HepG2 (cell line): Measurements from ENCODE around the gene PPM1H. TPM values are rescaled to one million over a fixed set of nuclear protein-coding genes. Genes with fewer than 3 reads are reported as not detected.

ENCODE experiments used
- ATM ChIP-seq: fragments of 450-650 bp; IDR thresholded peaks from 2 replicates; pipeline ENCODE4 v1.7.1; 2017; ENCODE audit warnings: mild to moderate bottlenecking, borderline replicate concordance
- CERS6 ChIP-seq: sonication (generic); formaldehyde crosslinking; IDR thresholded peaks from 2 replicates; pipeline ENCODE4 v1.5.0; 2020; ENCODE audit warnings: missing genetic modification reagents
- KDM3A ChIP-seq: IDR thresholded peaks from 2 replicates; pipeline ENCODE4 v1.6.1; 2018; ENCODE audit warnings: low read depth, missing compliant biosample characterization
- KLF11 ChIP-seq: IDR thresholded peaks from 2 replicates; pipeline ENCODE4 v1.6.1; 2016; ENCODE audit warnings: missing compliant biosample characterization
- KLF15 ChIP-seq: sonication (generic); formaldehyde crosslinking; IDR thresholded peaks from 2 replicates; pipeline ENCODE4 v1.8.1; 2023; ENCODE audit warnings: borderline replicate concordance, mild to moderate bottlenecking, inconsistent platforms, missing genetic modification reagents, mixed read lengths
- KLF6 ChIP-seq: IDR thresholded peaks from 2 replicates; pipeline ENCODE4 v1.8.0; 2016; ENCODE audit warnings: missing biosample characterization, missing genetic modification reagents
- MED1 ChIP-seq: sonication (generic); formaldehyde crosslinking; IDR thresholded peaks from 2 replicates; pipeline ENCODE4 v1.4.0; 2020; ENCODE audit warnings: missing genetic modification reagents
- MYC ChIP-seq: sonication (generic); formaldehyde crosslinking; IDR thresholded peaks from 2 replicates; pipeline ENCODE4 v1.9.0; 2021; ENCODE audit warnings: missing genetic modification reagents, borderline replicate concordance
- NCOA5 ChIP-seq: sonication (generic); formaldehyde crosslinking; IDR thresholded peaks from 2 replicates; pipeline ENCODE4 v1.4.0; 2020; ENCODE audit warnings: missing genetic modification reagents
- NFKB2 ChIP-seq: sonication (generic); formaldehyde crosslinking; IDR thresholded peaks from 2 replicates; pipeline ENCODE4 v1.4.0; 2020; ENCODE audit warnings: missing genetic modification reagents, borderline replicate concordance
- NR2F1 ChIP-seq, 2 experiments: fragments of 450-650 bp in 1 of 2; formaldehyde crosslinking in 1 of 2; IDR thresholded peaks; 2 replicates each; pipeline versions ENCODE4 v1.5.0 to v1.6.1; 2016 to 2020; ENCODE audit warnings: mild to moderate bottlenecking in 1 of 2, missing compliant biosample characterization in 1 of 2, missing genetic modification reagents in 1 of 2, moderate library complexity in 1 of 2
- RNF2 ChIP-seq: fragments of 450-650 bp; conservative IDR thresholded peaks from 2 replicates; pipeline ENCODE4 v1.6.1; 2016; ENCODE audit warnings: low read depth
- SMARCC2 ChIP-seq: fragments of 450-650 bp; IDR thresholded peaks from 2 replicates; pipeline ENCODE4 v1.6.1; 2017; ENCODE audit warnings: antibody characterized with exemption, mild to moderate bottlenecking
- THAP11 ChIP-seq: IDR thresholded peaks from 2 replicates; pipeline ENCODE4 v1.6.1; 2016; ENCODE audit warnings: missing biosample characterization, missing genetic modification reagents
- TP53 ChIP-seq: sonication (generic); formaldehyde crosslinking; conservative IDR thresholded peaks from 2 replicates; pipeline ENCODE4 v1.4.0; 2020; ENCODE audit warnings: missing genetic modification reagents
- YEATS2 ChIP-seq: sonication (generic); formaldehyde crosslinking; IDR thresholded peaks from 2 replicates; pipeline ENCODE4 v1.4.0; 2020; ENCODE audit warnings: missing genetic modification reagents, borderline replicate concordance
- ZBTB25 ChIP-seq: IDR thresholded peaks from 2 replicates; pipeline ENCODE4 v1.6.1; 2018; ENCODE audit warnings: missing genetic modification reagents
- ZBTB26 ChIP-seq: IDR thresholded peaks from 2 replicates; pipeline ENCODE4 v1.6.1; 2016; ENCODE audit warnings: missing compliant biosample characterization, missing genetic modification reagents, borderline replicate concordance
- ZC3H13 ChIP-seq: sonication (generic); formaldehyde crosslinking; IDR thresholded peaks from 2 replicates; pipeline ENCODE4 v1.8.1; 2023; ENCODE audit warnings: mild to moderate bottlenecking, missing genetic modification reagents, moderate library complexity
- ZFP82 ChIP-seq: sonication (generic); formaldehyde crosslinking; IDR thresholded peaks from 2 replicates; pipeline ENCODE4 v1.5.1; 2020; ENCODE audit warnings: mild to moderate bottlenecking, missing genetic modification reagents, borderline replicate concordance
- ZNF441 ChIP-seq: sonication (generic); formaldehyde crosslinking; IDR thresholded peaks from 2 replicates; pipeline ENCODE4 v1.7.0; 2021; ENCODE audit warnings: missing genetic modification reagents, borderline replicate concordance
- ZNF468 ChIP-seq: sonication (generic); formaldehyde crosslinking; IDR thresholded peaks from 2 replicates; pipeline ENCODE4 v1.8.0; 2022; ENCODE audit warnings: mild to moderate bottlenecking, moderate library complexity, missing genetic modification reagents
- ZNF605 ChIP-seq: sonication (generic); formaldehyde crosslinking; IDR thresholded peaks from 2 replicates; pipeline ENCODE4 v1.8.0; 2022; ENCODE audit warnings: mild to moderate bottlenecking, missing genetic modification reagents
- ZNF607 ChIP-seq: sonication (generic); formaldehyde crosslinking; IDR thresholded peaks from 2 replicates; pipeline ENCODE4 v1.5.1; 2020; ENCODE audit warnings: missing genetic modification reagents, mild to moderate bottlenecking, borderline replicate concordance
- ZNF775 ChIP-seq: sonication (generic); formaldehyde crosslinking; IDR thresholded peaks from 2 replicates; pipeline ENCODE4 v1.4.0; 2020; ENCODE audit warnings: missing genetic modification reagents, mild to moderate bottlenecking, moderate library complexity, borderline replicate concordance
- polyA plus RNA-seq, 8 experiments: library from polyadenylated mRNA; depleted of rRNA in 3 of 8; stranded (reverse) in 7 of 8; unstranded in 1 of 8; fragments of >200 nt; fragmentation: Illumina TruSeq in 4 of 8; extraction: Trizol in 4 of 8; gene quantifications; 2 replicates each; pipeline versions ENCODE4 v1.2.1 to v1.2.3, GENCODE V29; 2011 to 2016; ENCODE audit warnings: low read depth in 4 of 8, missing spikeins in 1 of 8, mixed read lengths in 1 of 8; ENCODE audit not compliant: insufficient read depth in 1 of 8
- total RNA-seq, 5 experiments: library from RNA; depleted of rRNA; stranded (reverse); fragments of >200 nt; fragmentation: Illumina TruSeq; extraction: Trizol; gene quantifications; 2 replicates each; pipeline ENCODE4 v1.2.3, GENCODE V29; 2016; ENCODE audit warnings: low read depth in 1 of 5
- TF ChIP-seq, protein P1 (sequence below): sonication (generic); formaldehyde crosslinking; IDR thresholded peaks from 2 replicates; pipeline ENCODE4 v1.5.1; 2020; ENCODE audit warnings: missing genetic modification reagents, mild to moderate bottlenecking, borderline replicate concordance
- TF ChIP-seq, protein P2 (sequence below): sonication (generic); formaldehyde crosslinking; IDR thresholded peaks from 2 replicates; pipeline ENCODE4 v1.4.0; 2020; ENCODE audit warnings: mild to moderate bottlenecking, missing genetic modification reagents

Gene PPM1H
- total and polyA plus RNA-seq, 2 of the 13 experiments (the other 11 are each of a cell fraction or from before 2014, with no cell fraction given): 29.1 to 38.1 TPM

GRCh38 chr12:62928632-62929031 is 6.3 kb downstream of the PPM1H start (continued):
- TF ChIP-seq, protein P1, sequence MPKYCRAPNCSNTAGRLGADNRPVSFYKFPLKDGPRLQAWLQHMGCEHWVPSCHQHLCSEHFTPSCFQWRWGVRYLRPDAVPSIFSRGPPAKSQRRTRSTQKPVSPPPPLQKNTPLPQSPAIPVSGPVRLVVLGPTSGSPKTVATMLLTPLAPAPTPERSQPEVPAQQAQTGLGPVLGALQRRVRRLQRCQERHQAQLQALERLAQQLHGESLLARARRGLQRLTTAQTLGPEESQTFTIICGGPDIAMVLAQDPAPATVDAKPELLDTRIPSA (CRISPR knock-in tag): no peak
- TF ChIP-seq ZNF441 (CRISPR knock-in tag): no peak
- no peak for TF ChIP-seq RNF2
- TF ChIP-seq MED1 (CRISPR knock-in tag): peak; percentile 38; the same call in 1 of the 2 replicates
- no peak for TF ChIP-seq ZNF468
- no peak for TF ChIP-seq NFKB2
- no peak for TF ChIP-seq KLF15 (CRISPR knock-in tag)
- TF ChIP-seq ZBTB25 (CRISPR knock-in tag): no peak
- peak; percentile 64; the same call in 1 of the 2 replicates for TF ChIP-seq ZNF775
- peak; percentile 61 for TF ChIP-seq THAP11 (CRISPR knock-in tag)
- TF ChIP-seq ZC3H13: no peak
- no peak for TF ChIP-seq CERS6
- TF ChIP-seq YEATS2 (CRISPR knock-in tag): no peak
- TF ChIP-seq ZFP82: no peak
- no peak for TF ChIP-seq MYC (CRISPR knock-in tag)
- no peak for TF ChIP-seq SMARCC2
- TF ChIP-seq, protein P2, sequence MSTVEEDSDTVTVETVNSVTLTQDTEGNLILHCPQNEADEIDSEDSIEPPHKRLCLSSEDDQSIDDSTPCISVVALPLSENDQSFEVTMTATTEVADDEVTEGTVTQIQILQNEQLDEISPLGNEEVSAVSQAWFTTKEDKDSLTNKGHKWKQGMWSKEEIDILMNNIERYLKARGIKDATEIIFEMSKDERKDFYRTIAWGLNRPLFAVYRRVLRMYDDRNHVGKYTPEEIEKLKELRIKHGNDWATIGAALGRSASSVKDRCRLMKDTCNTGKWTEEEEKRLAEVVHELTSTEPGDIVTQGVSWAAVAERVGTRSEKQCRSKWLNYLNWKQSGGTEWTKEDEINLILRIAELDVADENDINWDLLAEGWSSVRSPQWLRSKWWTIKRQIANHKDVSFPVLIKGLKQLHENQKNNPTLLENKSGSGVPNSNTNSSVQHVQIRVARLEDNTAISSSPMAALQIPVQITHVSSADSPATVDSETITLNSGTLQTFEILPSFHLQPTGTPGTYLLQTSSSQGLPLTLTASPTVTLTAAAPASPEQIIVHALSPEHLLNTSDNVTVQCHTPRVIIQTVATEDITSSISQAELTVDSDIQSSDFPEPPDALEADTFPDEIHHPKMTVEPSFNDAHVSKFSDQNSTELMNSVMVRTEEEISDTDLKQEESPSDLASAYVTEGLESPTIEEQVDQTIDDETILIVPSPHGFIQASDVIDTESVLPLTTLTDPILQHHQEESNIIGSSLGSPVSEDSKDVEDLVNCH (CRISPR knock-in tag): no peak
- TF ChIP-seq KDM3A (CRISPR knock-in tag): no peak
- TF ChIP-seq NCOA5 (CRISPR knock-in tag): no peak
- no peak for TF ChIP-seq ATM
- TF ChIP-seq ZNF607 (CRISPR knock-in tag): no peak
- no peak for TF ChIP-seq TP53 (CRISPR knock-in tag)
- no peak for TF ChIP-seq KLF6 (CRISPR knock-in tag)
- no peak for TF ChIP-seq ZBTB26 (CRISPR knock-in tag)
- no peak for TF ChIP-seq ZNF605 (CRISPR knock-in tag)
- TF ChIP-seq NR2F1 (CRISPR knock-in tag; IDR thresholded peaks at IDR 0.05): no peak
- TF ChIP-seq KLF11 (CRISPR knock-in tag): no peak
